SK-N-SH treated with all-trans-retinoic acid at 6 μM for 48 hours (cell line): ENCODE results near the gene JAK1.

Experiments used
- ATAC-seq: fragments of 200-7000 bp; cut with Tn5 transposase; 3 replicates; pipeline ENCODE4 v1.9.1; 2020; ENCODE audit warnings: mild to moderate bottlenecking, moderate library complexity
- ARNTL ChIP-seq: fragments of 450-650 bp; formaldehyde crosslinking; IDR thresholded peaks from 2 replicates; pipeline ENCODE4 v1.5.0; 2020; ENCODE audit warnings: low read depth, mild to moderate bottlenecking, moderate library complexity, borderline replicate concordance
- BACH2 ChIP-seq: fragments of 250-450 bp; sonication (Bioruptor Pico); IDR thresholded peaks from 2 replicates; pipeline ENCODE4 v1.9.0; 2021; ENCODE audit warnings: mild to moderate bottlenecking, borderline replicate concordance
- CSDC2 ChIP-seq: fragments of 250-450 bp; sonication (Bioruptor Pico); IDR thresholded peaks from 2 replicates; pipeline ENCODE4 v1.5.0; 2020; ENCODE audit warnings: mild to moderate bottlenecking, moderate library complexity
- ESRRG ChIP-seq: fragments of 250-450 bp; sonication (Bioruptor Pico); IDR thresholded peaks from 2 replicates; pipeline ENCODE4 v1.6.1; 2021; ENCODE audit warnings: mild to moderate bottlenecking
- GLIS3 ChIP-seq: fragments of 250-450 bp; sonication (Bioruptor Pico); IDR thresholded peaks from 2 replicates; pipeline ENCODE4 v1.5.0; 2020; ENCODE audit warnings: mild to moderate bottlenecking, moderate library complexity
- ISL1 ChIP-seq: fragments of 250-450 bp; sonication (Bioruptor Pico); IDR thresholded peaks from 2 replicates; pipeline ENCODE4 v2.1.2; 2022; ENCODE audit warnings: mild to moderate bottlenecking, moderate library complexity
- OSR1 ChIP-seq: fragments of 250-450 bp; sonication (Bioruptor Pico); IDR thresholded peaks from 2 replicates; pipeline ENCODE4 v1.8.0; 2022; ENCODE audit warnings: moderate library complexity, mild to moderate bottlenecking, inconsistent platforms
- PPARA ChIP-seq: fragments of 250-450 bp; sonication (Bioruptor Pico); IDR thresholded peaks from 2 replicates; pipeline ENCODE4 v1.5.0; 2020; ENCODE audit warnings: mild to moderate bottlenecking, borderline replicate concordance
- RARB ChIP-seq: fragments of 250-450 bp; sonication (Bioruptor Pico); IDR thresholded peaks from 2 replicates; pipeline ENCODE4 v1.8.0; 2021; ENCODE audit warnings: mild to moderate bottlenecking, moderate library complexity
- SNAI2 ChIP-seq: fragments of 250-450 bp; sonication (Bioruptor Pico); IDR thresholded peaks from 2 replicates; pipeline ENCODE4 v1.5.0; 2020; ENCODE audit warnings: mild to moderate bottlenecking, moderate library complexity
- TCF4 ChIP-seq: fragments of 250-450 bp; sonication (Bioruptor Pico); IDR thresholded peaks from 2 replicates; pipeline ENCODE4 v1.8.0; 2021; ENCODE audit warnings: mild to moderate bottlenecking, moderate library complexity, borderline replicate concordance
- TOX ChIP-seq: fragments of 250-450 bp; sonication (Bioruptor Pico); IDR thresholded peaks from 2 replicates; pipeline ENCODE4 v1.8.0; 2021; ENCODE audit warnings: mild to moderate bottlenecking, moderate library complexity, borderline replicate concordance
- ZC3H10 ChIP-seq: fragments of 250-450 bp; sonication (Bioruptor Pico); IDR thresholded peaks from 2 replicates; pipeline ENCODE4 v1.5.1; 2021; ENCODE audit warnings: mild to moderate bottlenecking, moderate library complexity
- ZFP3 ChIP-seq: fragments of 250-450 bp; sonication (Bioruptor Pico); IDR thresholded peaks from 2 replicates; pipeline ENCODE4 v1.5.0; 2020; ENCODE audit warnings: mild to moderate bottlenecking, moderate library complexity
- ZFP30 ChIP-seq: fragments of 450-650 bp; formaldehyde crosslinking; IDR thresholded peaks from 2 replicates; pipeline ENCODE4 v1.5.0; 2022; ENCODE audit warnings: mild to moderate bottlenecking, moderate library complexity
- ZNF565 ChIP-seq: fragments of 450-650 bp; formaldehyde crosslinking; conservative IDR thresholded peaks from 2 replicates; pipeline ENCODE4 v1.5.0; 2020; ENCODE audit warnings: low read depth, mild to moderate bottlenecking, moderate library complexity
- ZNF70 ChIP-seq: fragments of 450-650 bp; formaldehyde crosslinking; IDR thresholded peaks from 2 replicates; pipeline ENCODE4 v1.5.0; 2020; ENCODE audit warnings: mild to moderate bottlenecking, moderate library complexity
- ZNF8 ChIP-seq: fragments of 450-650 bp; formaldehyde crosslinking; IDR thresholded peaks from 2 replicates; pipeline ENCODE4 v1.5.0; 2020; ENCODE audit warnings: mild to moderate bottlenecking, moderate library complexity
- TF ChIP-seq, protein P1 (sequence below): fragments of 250-450 bp; sonication (Bioruptor Pico); IDR thresholded peaks from 2 replicates; pipeline ENCODE4 v1.5.1; 2020; ENCODE audit warnings: low read depth, mild to moderate bottlenecking, moderate library complexity
- TF ChIP-seq, protein P2 (sequence below): fragments of 250-450 bp; sonication (Bioruptor Pico); IDR thresholded peaks from 2 replicates; pipeline ENCODE4 v1.5.1; 2021; ENCODE audit warnings: mild to moderate bottlenecking, moderate library complexity
- TF ChIP-seq, protein P3 (sequence below): fragments of 250-450 bp; sonication (Bioruptor Pico); IDR thresholded peaks from 2 replicates; pipeline ENCODE4 v1.8.0; 2020; ENCODE audit warnings: mild to moderate bottlenecking, moderate library complexity, borderline replicate concordance
- TF ChIP-seq, protein P4 (sequence below): fragments of 250-450 bp; sonication (Bioruptor Pico); IDR thresholded peaks from 2 replicates; pipeline ENCODE4 v1.8.0; 2021; ENCODE audit warnings: low read depth, mild to moderate bottlenecking, moderate library complexity, borderline replicate concordance

JAK1 gene

DNA sequence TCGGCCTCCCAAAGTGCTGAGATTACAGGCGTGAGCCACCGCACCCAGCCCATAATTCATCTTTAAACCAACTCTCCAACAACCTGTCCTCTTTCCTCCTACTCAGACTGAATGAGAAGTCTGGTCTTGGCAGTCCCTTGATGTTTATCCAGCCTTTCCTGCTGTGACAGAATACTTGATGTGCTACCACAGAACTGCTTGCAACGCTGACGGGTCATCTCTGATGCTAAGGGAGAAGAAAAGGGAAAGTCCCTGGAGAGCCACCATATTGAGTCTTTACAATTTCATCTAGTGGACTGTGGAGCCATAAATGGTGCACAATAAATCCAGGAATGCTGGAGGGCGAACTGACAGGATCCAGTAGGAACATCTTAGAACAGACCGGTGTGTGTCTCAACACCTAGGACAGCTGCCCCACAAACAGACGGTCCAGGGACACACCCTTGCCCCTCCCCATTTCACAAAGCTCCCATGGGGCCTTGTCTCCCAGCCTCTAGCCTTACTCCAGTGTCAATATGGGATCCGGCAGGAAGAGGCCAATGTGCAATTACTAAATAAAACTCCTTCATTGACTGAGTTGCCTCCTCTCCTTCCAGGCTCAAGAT, 30.7 kb downstream of the JAK1 start:
- TF ChIP-seq TCF4 (CRISPR knock-in tag) (no peak), BACH2 (no peak), ZNF70 (CRISPR knock-in tag) (no peak), ZC3H10 (CRISPR knock-in tag) (no peak)
- TF ChIP-seq, all 23 proteins: peak for 0

DNA sequence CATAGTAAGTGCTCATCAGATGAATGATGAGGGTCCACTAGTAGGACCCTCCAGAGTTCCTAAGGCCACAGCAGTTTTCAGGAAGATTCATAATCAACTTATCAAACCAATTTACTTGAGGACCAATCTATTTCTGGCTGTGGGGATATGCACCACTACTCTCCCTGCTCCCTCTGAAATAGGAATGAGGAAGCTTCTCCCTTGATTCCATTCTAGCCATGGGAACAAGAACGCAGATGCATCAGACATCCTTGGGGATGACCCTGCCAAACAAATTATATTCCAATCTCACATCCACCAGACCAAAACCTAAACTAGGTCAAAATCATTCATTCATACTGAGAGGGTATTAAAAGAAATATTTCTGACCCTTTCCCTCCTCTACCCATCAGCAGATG, 31.5 kb downstream of the JAK1 start:
- TF ChIP-seq, protein P1, sequence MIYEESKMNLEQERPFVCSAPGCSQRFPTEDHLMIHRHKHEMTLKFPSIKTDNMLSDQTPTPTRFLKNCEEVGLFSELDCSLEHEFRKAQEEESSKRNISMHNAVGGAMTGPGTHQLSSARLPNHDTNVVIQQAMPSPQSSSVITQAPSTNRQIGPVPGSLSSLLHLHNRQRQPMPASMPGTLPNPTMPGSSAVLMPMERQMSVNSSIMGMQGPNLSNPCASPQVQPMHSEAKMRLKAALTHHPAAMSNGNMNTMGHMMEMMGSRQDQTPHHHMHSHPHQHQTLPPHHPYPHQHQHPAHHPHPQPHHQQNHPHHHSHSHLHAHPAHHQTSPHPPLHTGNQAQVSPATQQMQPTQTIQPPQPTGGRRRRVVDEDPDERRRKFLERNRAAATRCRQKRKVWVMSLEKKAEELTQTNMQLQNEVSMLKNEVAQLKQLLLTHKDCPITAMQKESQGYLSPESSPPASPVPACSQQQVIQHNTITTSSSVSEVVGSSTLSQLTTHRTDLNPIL (CRISPR knock-in tag): no peak
- TF ChIP-seq ZNF70 (CRISPR knock-in tag) (no peak), ISL1 (CRISPR knock-in tag) (no peak), ZNF8 (CRISPR knock-in tag) (no peak), RARB (no peak), ZNF565 (CRISPR knock-in tag) (no peak), BACH2 (no peak), TOX (no peak), ZC3H10 (CRISPR knock-in tag) (no peak), ESRRG (CRISPR knock-in tag) (no peak), SNAI2 (no peak), ARNTL (CRISPR knock-in tag) (no peak), OSR1 (no peak), TCF4 (CRISPR knock-in tag) (no peak), ZFP3 (CRISPR knock-in tag) (no peak)
- TF ChIP-seq, protein P2, sequence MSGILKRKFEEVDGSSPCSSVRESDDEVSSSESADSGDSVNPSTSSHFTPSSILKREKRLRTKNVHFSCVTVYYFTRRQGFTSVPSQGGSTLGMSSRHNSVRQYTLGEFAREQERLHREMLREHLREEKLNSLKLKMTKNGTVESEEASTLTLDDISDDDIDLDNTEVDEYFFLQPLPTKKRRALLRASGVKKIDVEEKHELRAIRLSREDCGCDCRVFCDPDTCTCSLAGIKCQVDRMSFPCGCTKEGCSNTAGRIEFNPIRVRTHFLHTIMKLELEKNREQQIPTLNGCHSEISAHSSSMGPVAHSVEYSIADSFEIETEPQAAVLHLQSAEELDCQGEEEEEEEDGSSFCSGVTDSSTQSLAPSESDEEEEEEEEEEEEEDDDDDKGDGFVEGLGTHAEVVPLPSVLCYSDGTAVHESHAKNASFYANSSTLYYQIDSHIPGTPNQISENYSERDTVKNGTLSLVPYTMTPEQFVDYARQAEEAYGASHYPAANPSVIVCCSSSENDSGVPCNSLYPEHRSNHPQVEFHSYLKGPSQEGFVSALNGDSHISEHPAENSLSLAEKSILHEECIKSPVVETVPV (CRISPR knock-in tag): no peak
- TF ChIP-seq, protein P3, sequence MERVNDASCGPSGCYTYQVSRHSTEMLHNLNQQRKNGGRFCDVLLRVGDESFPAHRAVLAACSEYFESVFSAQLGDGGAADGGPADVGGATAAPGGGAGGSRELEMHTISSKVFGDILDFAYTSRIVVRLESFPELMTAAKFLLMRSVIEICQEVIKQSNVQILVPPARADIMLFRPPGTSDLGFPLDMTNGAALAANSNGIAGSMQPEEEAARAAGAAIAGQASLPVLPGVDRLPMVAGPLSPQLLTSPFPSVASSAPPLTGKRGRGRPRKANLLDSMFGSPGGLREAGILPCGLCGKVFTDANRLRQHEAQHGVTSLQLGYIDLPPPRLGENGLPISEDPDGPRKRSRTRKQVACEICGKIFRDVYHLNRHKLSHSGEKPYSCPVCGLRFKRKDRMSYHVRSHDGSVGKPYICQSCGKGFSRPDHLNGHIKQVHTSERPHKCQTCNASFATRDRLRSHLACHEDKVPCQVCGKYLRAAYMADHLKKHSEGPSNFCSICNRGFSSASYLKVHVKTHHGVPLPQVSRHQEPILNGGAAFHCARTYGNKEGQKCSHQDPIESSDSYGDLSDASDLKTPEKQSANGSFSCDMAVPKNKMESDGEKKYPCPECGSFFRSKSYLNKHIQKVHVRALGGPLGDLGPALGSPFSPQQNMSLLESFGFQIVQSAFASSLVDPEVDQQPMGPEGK: no peak
- TF ChIP-seq, protein P4, sequence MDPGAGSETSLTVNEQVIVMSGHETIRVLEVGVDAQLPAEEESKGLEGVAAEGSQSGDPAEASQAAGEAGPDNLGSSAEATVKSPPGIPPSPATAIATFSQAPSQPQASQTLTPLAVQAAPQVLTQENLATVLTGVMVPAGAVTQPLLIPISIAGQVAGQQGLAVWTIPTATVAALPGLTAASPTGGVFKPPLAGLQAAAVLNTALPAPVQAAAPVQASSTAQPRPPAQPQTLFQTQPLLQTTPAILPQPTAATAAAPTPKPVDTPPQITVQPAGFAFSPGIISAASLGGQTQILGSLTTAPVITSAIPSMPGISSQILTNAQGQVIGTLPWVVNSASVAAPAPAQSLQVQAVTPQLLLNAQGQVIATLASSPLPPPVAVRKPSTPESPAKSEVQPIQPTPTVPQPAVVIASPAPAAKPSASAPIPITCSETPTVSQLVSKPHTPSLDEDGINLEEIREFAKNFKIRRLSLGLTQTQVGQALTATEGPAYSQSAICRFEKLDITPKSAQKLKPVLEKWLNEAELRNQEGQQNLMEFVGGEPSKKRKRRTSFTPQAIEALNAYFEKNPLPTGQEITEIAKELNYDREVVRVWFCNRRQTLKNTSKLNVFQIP (CRISPR knock-in tag): no peak
- ATAC-seq: no peak

More for the DNA sequence above, 30.7 kb downstream of the JAK1 start:
- ATAC-seq: no peak

DNA sequence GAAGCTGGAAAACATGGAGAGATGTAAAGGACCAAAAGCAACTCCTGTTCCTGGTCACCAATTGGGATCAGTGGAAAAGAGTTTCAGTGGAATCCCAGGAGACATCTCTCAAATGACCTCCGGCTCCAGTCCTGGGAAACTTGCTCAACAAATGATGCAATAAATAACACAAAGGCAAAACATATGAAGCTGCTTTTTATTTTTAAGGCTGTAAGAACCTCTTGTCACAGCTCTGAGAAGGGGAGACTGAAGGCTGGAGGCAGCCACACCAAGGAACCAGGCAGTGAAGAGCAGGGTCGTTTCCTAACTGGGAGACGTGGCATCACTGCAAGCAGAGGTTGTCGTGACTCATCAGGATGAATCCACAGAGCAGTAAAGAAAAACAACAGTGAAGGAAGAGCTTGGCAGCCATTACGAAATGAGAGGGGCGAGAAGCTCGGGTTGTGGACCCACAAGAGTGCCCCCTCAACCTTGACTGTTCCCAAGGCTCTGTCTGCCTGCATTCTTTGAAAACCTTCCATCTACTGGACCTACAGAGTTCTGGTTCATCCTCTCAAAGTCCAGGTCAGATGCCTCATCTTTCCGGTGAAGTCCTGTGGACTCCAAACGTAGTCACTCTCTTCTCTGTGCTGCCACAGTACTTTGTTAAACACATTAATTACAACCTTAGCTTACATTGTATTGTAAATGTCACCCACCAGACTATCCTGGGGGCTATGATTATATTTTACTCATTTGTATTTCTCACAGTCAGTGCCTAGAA, 32.1 kb downstream of the JAK1 start:
- TF ChIP-seq ZNF8 (CRISPR knock-in tag) (no peak), GLIS3 (no peak), ZFP3 (CRISPR knock-in tag) (no peak), CSDC2 (no peak), ESRRG (CRISPR knock-in tag) (no peak), ZNF565 (CRISPR knock-in tag) (no peak), ZFP30 (CRISPR knock-in tag) (no peak), TCF4 (CRISPR knock-in tag) (no peak), RARB (no peak), ISL1 (CRISPR knock-in tag) (no peak), SNAI2 (no peak), TOX (no peak), BACH2 (no peak), ZC3H10 (CRISPR knock-in tag) (no peak), ZNF70 (CRISPR knock-in tag) (no peak), PPARA (CRISPR knock-in tag) (no peak)
- TF ChIP-seq, protein P2 (CRISPR knock-in tag): no peak
- TF ChIP-seq, protein P3: no peak
- TF ChIP-seq, protein P4 (CRISPR knock-in tag): no peak
- TF ChIP-seq, protein P1 (CRISPR knock-in tag): no peak
- peak; percentile 73 for ATAC-seq
